NB4 (cell line): ENCODE measurements around the gene WDR75.

Experiments used
- CTCF ChIP-seq: IDR thresholded peaks from one replicate; pipeline ENCODE4 v1.5.1; 2012; ENCODE audit warnings: low read depth, low read length
- POLR2A ChIP-seq: IDR thresholded peaks from 2 replicates; pipeline ENCODE4 v1.6.1; 2011; ENCODE audit warnings: mild to moderate bottlenecking; ENCODE audit not compliant: insufficient read length; ENCODE audit errors: extremely low read depth

GRCh38 chr2:189407281-189408209 lies 33.7 kb upstream of the WDR75 start:
- TF ChIP-seq CTCF (no peak), POLR2A (no peak)
